CD4-positive, alpha-beta T cell (primary cell): ENCODE data around the gene SNX8. TPM values are rescaled to one million over a fixed set of nuclear protein-coding genes. Genes with fewer than 3 reads are reported as not detected.

Experiments used
- ATAC-seq: fragments of 200-7000 bp; cut with Tn5 transposase; one replicate; pipeline ENCODE4 v1.10.0; 2022; ENCODE audit warnings: mild to moderate bottlenecking; ENCODE audit not compliant: poor library complexity
- CTCF ChIA-PET: fragments of 350-600 bp; sonication (Branson Sonifier 250); formaldehyde crosslinking; loops from one replicate; lab custom pipeline; 2021; ENCODE audit warnings: antibody characterized with exemption, inconsistent platforms; lab: Charles Lee
- POLR2A ChIA-PET: fragments of 350-600 bp; sonication (Branson Sonifier 250); formaldehyde crosslinking; loops from one replicate; lab custom pipeline; 2021; ENCODE audit warnings: antibody characterized with exemption, inconsistent platforms; lab: Charles Lee
- DNase-seq, 14 experiments: peaks; one replicate each; pipeline ENCODE4 v3.0.0-alpha.2; 2013 to 2020; ENCODE audit warnings: mixed read lengths in 2 of 14
- H3K27ac ChIP-seq, 2 donors: one replicate each; pipeline versions ENCODE4 v1.5.1 to v1.7.0; 2013; ENCODE audit warnings: low read length in 2 of 2, low read depth in 1 of 2, mild to moderate bottlenecking in 1 of 2
- H3K27me3 ChIP-seq, 2 experiments: 1 replicate in 1 of 2; 2 replicates in 1 of 2; pipeline versions ENCODE4 v1.6.1 to v1.7.0; 2013; ENCODE audit warnings: low read length in 2 of 2, control low read depth in 1 of 2, mild to moderate bottlenecking in 1 of 2, moderate library complexity in 1 of 2; ENCODE audit not compliant: insufficient read depth in 2 of 2, control insufficient read depth in 1 of 2
- H3K36me3 ChIP-seq: one replicate; pipeline ENCODE4 v1.6.1; 2013; ENCODE audit warnings: low read length, control low read depth; ENCODE audit not compliant: insufficient read depth
- H3K4me1 ChIP-seq: one replicate; pipeline ENCODE4 v1.6.1; 2013; ENCODE audit warnings: low read length, control low read depth; ENCODE audit not compliant: insufficient read depth
- H3K4me3 ChIP-seq: one replicate; pipeline ENCODE4 v1.5.1; 2013; ENCODE audit warnings: mild to moderate bottlenecking, low read length, moderate library complexity
- H3K9me3 ChIP-seq, 2 experiments: 1 replicate in 1 of 2; 2 replicates in 1 of 2; pipeline versions ENCODE4 v1.6.1 to v1.7.0; 2013; ENCODE audit warnings: low read length in 2 of 2, mild to moderate bottlenecking in 2 of 2, control low read depth in 1 of 2, moderate library complexity in 1 of 2; ENCODE audit not compliant: control insufficient read depth in 1 of 2, insufficient read depth in 1 of 2
- H3K27ac Mint-ChIP-seq: one replicate; pipeline ENCODE4 v1.8.0; 2020; ENCODE audit warnings: mixed read lengths
- H3K27me3 Mint-ChIP-seq: one replicate; pipeline ENCODE4 v1.8.0; 2021; ENCODE audit warnings: mixed read lengths
- H3K36me3 Mint-ChIP-seq: one replicate; pipeline ENCODE4 v1.8.0; 2021; ENCODE audit warnings: low read depth, mixed read lengths
- H3K4me1 Mint-ChIP-seq: one replicate; pipeline ENCODE4 v1.8.0; 2021; ENCODE audit warnings: low read depth, mixed read lengths
- H3K4me3 Mint-ChIP-seq: one replicate; pipeline ENCODE4 v1.8.0; 2020; ENCODE audit warnings: mild to moderate bottlenecking, mixed read lengths
- H3K9me3 Mint-ChIP-seq: one replicate; pipeline ENCODE4 v1.8.0; 2020; ENCODE audit warnings: mixed read lengths
- intact Hi-C, 2 experiments: fragments of 100-400 bp; cut with DNase I in 1 of 2; cut with micrococcal nuclease in 1 of 2; formaldehyde crosslinking; loops; one replicate each; pipeline versions ENCODE4 v1.15.1 to v1.9.0; 2023 to 2025; cut with DNase I, micrococcal nuclease
- total RNA-seq, 174 experiments: library from RNA in 2 of 174; stranded (reverse) in 2 of 174; gene quantifications; one replicate each; pipeline ENCODE4 v1.2.3 and lab custom pipeline; 2021 to 2026
- TF ChIP-seq, protein P1 (sequence below): fragments of 200-600 bp; IDR thresholded peaks from one replicate; pipeline ENCODE4 v1.8.0; 2022; ENCODE audit warnings: antibody characterized with exemption, mild to moderate bottlenecking

Gene SNX8
- total RNA-seq, 2 experiments from 2014 or later = 4.2 to 4.5 TPM

DNA sequence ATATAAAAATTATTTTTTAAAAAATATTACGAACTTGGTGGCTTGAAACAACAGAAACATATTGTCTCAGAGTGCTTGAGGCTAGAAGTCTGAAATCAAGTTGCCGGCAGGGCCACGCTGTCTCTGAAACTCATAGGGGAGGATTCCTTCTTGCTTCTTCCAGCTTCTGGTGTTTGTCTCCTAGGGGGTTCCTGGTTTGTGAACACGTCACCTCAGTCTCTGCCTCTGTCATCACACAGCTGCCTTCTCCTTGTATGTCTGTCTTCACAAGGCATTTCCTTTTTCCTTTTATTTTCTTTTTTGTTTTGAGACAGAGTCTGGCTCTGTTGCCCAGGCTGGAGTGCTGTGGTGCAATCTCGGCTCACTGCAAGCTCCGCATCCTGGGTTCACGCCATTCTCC lies 12.7 kb upstream of the SNX8 start:
- Histone ChIP-seq H3K9me3 (no peaks in the 10 kb centered on the region), H3K27ac (no peak overlapping the region), H3K27me3 (no peaks in the 10 kb centered on the region), H3K36me3 (no peaks in the 10 kb centered on the region), H3K4me1 (no peaks in the 10 kb centered on the region), H3K4me3 (no peak overlapping the region)
- Mint-ChIP-seq H3K4me3 (no peak overlapping the region), H3K4me1 (no peaks in the 10 kb centered on the region), H3K27me3 (no peaks in the 10 kb centered on the region), H3K36me3 (no peaks in the 10 kb centered on the region), H3K27ac (no peak overlapping the region), H3K9me3 (no peaks in the 10 kb centered on the region)
- ChIA-PET POLR2A (interaction anchor here (1.0 kb wide), 1 partner anchor 117 kb away, joined by 4 read pairs; no protein-coding TSS in a partner anchor), CTCF (no interaction called here)
- ATAC-seq (no peak), DNase-seq (no peak)
- TF ChIP-seq, protein P1, sequence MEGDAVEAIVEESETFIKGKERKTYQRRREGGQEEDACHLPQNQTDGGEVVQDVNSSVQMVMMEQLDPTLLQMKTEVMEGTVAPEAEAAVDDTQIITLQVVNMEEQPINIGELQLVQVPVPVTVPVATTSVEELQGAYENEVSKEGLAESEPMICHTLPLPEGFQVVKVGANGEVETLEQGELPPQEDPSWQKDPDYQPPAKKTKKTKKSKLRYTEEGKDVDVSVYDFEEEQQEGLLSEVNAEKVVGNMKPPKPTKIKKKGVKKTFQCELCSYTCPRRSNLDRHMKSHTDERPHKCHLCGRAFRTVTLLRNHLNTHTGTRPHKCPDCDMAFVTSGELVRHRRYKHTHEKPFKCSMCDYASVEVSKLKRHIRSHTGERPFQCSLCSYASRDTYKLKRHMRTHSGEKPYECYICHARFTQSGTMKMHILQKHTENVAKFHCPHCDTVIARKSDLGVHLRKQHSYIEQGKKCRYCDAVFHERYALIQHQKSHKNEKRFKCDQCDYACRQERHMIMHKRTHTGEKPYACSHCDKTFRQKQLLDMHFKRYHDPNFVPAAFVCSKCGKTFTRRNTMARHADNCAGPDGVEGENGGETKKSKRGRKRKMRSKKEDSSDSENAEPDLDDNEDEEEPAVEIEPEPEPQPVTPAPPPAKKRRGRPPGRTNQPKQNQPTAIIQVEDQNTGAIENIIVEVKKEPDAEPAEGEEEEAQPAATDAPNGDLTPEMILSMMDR = no peak
- intact Hi-C loops = no loop called here

DNA sequence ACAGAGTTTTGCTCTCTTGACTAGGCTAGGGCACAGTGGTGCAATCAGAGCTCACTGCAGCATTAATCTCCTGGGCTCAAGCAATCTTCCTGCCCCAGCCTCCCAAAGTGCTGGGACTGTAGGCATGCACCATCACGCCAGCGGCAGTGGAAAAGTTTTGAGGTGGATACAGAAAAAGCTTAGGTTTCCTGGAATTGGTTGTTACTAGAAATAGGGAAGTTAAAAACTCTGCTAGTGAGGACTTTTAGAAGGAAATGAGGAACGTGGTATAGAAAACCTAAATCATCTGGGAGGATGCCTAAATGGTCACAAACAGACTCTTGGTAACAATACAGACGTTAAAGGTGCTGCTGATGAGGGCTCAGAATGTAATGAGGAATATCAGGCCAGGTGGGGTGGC lies 10.9 kb upstream of the SNX8 start:
- no peak for DNase-seq
- intact Hi-C loops = no loop called here
- H3K9me3 ChIP-seq = no peaks in the 10 kb centered on the region
- no peaks in the 10 kb centered on the region for H3K27me3 ChIP-seq
- CTCF ChIA-PET = no interaction called here
- H3K4me1 ChIP-seq = no peaks in the 10 kb centered on the region
- no peak overlapping the region for H3K27ac ChIP-seq
- TF ChIP-seq, protein P1 = no peak
- no peak overlapping the region for H3K27ac Mint-ChIP-seq
- no peaks in the 10 kb centered on the region for H3K9me3 Mint-ChIP-seq
- H3K36me3 ChIP-seq = no peaks in the 10 kb centered on the region
- H3K4me1 Mint-ChIP-seq = no peaks in the 10 kb centered on the region
- H3K36me3 Mint-ChIP-seq = no peaks in the 10 kb centered on the region
- no peak overlapping the region for H3K4me3 Mint-ChIP-seq
- no peaks in the 10 kb centered on the region for H3K27me3 Mint-ChIP-seq
- POLR2A ChIA-PET = no interaction called here
- no peak for ATAC-seq
- no peak overlapping the region for H3K4me3 ChIP-seq

DNA sequence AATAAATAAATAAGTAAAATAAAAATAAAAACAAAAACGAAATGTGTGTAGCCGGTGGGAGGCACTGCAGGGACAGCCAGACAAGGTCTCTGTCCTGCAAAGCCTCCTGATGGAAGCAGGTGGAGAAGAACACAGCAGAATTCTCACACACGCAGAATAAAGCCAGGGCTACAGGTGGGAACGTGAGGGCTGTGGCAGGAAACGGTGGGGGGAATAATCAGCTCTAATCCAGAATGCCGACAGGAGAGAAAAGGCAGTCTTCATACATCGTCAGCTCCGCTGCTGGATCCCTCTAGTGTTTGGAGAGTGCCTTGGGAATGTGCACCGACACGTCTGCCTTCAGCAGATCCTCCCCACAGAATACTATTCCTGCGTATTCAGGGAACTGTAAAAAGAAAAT lies 6.8 kb upstream of the SNX8 start:
- Histone ChIP-seq H3K4me3 (no peak overlapping the region), H3K4me1 (no peaks in the 10 kb centered on the region), H3K27me3 (no peaks in the 10 kb centered on the region), H3K9me3 (no peaks in the 10 kb centered on the region), H3K36me3 (no peaks in the 10 kb centered on the region), H3K27ac (no peak overlapping the region)
- Mint-ChIP-seq H3K4me3 (no peak overlapping the region), H3K27me3 (no peaks in the 10 kb centered on the region), H3K36me3 (no peaks in the 10 kb centered on the region), H3K4me1 (no peaks in the 10 kb centered on the region), H3K27ac (no peak overlapping the region), H3K9me3 (no peaks in the 10 kb centered on the region)
- ChIA-PET POLR2A (no interaction called here), CTCF (interaction anchor here (0.7 kb wide), 1 partner anchor 392 kb away, joined by 3 read pairs; no protein-coding TSS in a partner anchor)
- no peak for ATAC-seq
- intact Hi-C loops = no loop called here
- TF ChIP-seq, protein P1 = no peak
- no peak for DNase-seq
